ENCODE results near the gene EPHA3. TPM values are rescaled to one million over a fixed set of nuclear protein-coding genes. Genes with fewer than 3 reads are reported as not detected.

The EPHA3 gene
- total and polyA plus RNA-seq, 8 donors, result 0.29 to 33.9 (median 0.81) TPM

GRCh38 chr3:89268059-89268458 lies 160.6 kb downstream of the EPHA3 start:
- WGBS, 5 donors, result 91 to 97% (median 96%) methylated on average over 1 of the region's 1 CpG
- Histone ChIP-seq H3K9me3 (no peaks in the 10 kb centered on the region), H3K4me1 (no peaks in the 10 kb centered on the region), H3K36me3 (no peaks in the 10 kb centered on the region), H3K27me3 (no peaks in the 10 kb centered on the region), H3K27ac (no peak overlapping the region), H3K4me3 (no peak overlapping the region)
- intact Hi-C loops (cut with DNase I; ENCODE audit: low total_unique reads), result no loop called here
- TF ChIP-seq POLR2AphosphoS5 (IDR thresholded peaks at IDR 0.05) (no peak), EP300 (IDR thresholded peaks at IDR 0.05) (no peak), POLR2A (IDR thresholded peaks at IDR 0.05) (no peak), CTCF (IDR thresholded peaks at IDR 0.05) (no peak)
- no peak for DNase-seq

- DNase-seq, result no peak
- H3K9me3 ChIP-seq, result no peaks in the 10 kb centered on the region
- TF ChIP-seq CTCF (IDR thresholded peaks at IDR 0.05) (no peak), POLR2A (IDR thresholded peaks at IDR 0.05) (no peak), POLR2AphosphoS5 (IDR thresholded peaks at IDR 0.05) (no peak), EP300 (IDR thresholded peaks at IDR 0.05) (no peak)
- no peak overlapping the region for H3K4me3 ChIP-seq
- H3K36me3 ChIP-seq, result no peaks in the 10 kb centered on the region
- intact Hi-C loops (cut with DNase I; ENCODE audit: low total_unique reads), result no loop called here
- 63 to 80% (median 76%) methylated on average over 1 of the region's 1 CpG for WGBS, 5 donors
- H3K27ac ChIP-seq, result no peak overlapping the region
- H3K4me1 ChIP-seq, result no peaks in the 10 kb centered on the region
- no peaks in the 10 kb centered on the region for H3K27me3 ChIP-seq
These were observed 162.8 kb downstream of the EPHA3 start for GRCh38 chr3:89270201-89270600.

- DNase-seq, result no peak
- intact Hi-C loops (cut with DNase I; ENCODE audit: low total_unique reads), result no loop called here
- TF ChIP-seq EP300 (IDR thresholded peaks at IDR 0.05) (no peak), CTCF (IDR thresholded peaks at IDR 0.05) (no peak), POLR2AphosphoS5 (IDR thresholded peaks at IDR 0.05) (no peak), POLR2A (IDR thresholded peaks at IDR 0.05) (no peak)
- H3K4me1 ChIP-seq, result no peaks in the 10 kb centered on the region
- no peak overlapping the region for H3K27ac ChIP-seq
- no peaks in the 10 kb centered on the region for H3K27me3 ChIP-seq
- no peak overlapping the region for H3K4me3 ChIP-seq
- no peaks in the 10 kb centered on the region for H3K36me3 ChIP-seq
- H3K9me3 ChIP-seq, result no peaks in the 10 kb centered on the region
- 90 to 94% (median 92%) methylated on average over 5 of the region's 5 CpGs for WGBS, 5 donors
These were observed 167.6 kb downstream of the EPHA3 start for GRCh38 chr3:89275001-89275400.

- Histone ChIP-seq H3K36me3 (no peaks in the 10 kb centered on the region), H3K9me3 (no peaks in the 10 kb centered on the region), H3K27me3 (no peaks in the 10 kb centered on the region), H3K27ac (no peak overlapping the region), H3K4me3 (no peak overlapping the region), H3K4me1 (no peaks in the 10 kb centered on the region)
- DNase-seq, result no peak
- intact Hi-C loops (cut with DNase I; ENCODE audit: low total_unique reads), result no loop called here
- no peak for TF ChIP-seq EP300 (IDR thresholded peaks at IDR 0.05)
- no peak for TF ChIP-seq POLR2A (IDR thresholded peaks at IDR 0.05)
- no peak for TF ChIP-seq POLR2AphosphoS5 (IDR thresholded peaks at IDR 0.05)
- no peak for TF ChIP-seq CTCF (IDR thresholded peaks at IDR 0.05)
These were observed 168.7 kb downstream of the EPHA3 start for GRCh38 chr3:89276116-89276515.

Measured in stomach (tissue), 9 donors.